ENCODE data around the gene MDFIC. TPM values are rescaled to one million over a fixed set of nuclear protein-coding genes. Genes with fewer than 3 reads are reported as not detected.
"Not testable (repeated sequence)": the region's sequence is repeated elsewhere in the genome, so short reads cannot be mapped to it uniquely, and the experiment has no call there.

MDFIC gene, protein sequence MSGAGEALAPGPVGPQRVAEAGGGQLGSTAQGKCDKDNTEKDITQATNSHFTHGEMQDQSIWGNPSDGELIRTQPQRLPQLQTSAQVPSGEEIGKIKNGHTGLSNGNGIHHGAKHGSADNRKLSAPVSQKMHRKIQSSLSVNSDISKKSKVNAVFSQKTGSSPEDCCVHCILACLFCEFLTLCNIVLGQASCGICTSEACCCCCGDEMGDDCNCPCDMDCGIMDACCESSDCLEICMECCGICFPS
- 172 and 175 TPM in 2 replicates for total RNA-seq

DNA sequence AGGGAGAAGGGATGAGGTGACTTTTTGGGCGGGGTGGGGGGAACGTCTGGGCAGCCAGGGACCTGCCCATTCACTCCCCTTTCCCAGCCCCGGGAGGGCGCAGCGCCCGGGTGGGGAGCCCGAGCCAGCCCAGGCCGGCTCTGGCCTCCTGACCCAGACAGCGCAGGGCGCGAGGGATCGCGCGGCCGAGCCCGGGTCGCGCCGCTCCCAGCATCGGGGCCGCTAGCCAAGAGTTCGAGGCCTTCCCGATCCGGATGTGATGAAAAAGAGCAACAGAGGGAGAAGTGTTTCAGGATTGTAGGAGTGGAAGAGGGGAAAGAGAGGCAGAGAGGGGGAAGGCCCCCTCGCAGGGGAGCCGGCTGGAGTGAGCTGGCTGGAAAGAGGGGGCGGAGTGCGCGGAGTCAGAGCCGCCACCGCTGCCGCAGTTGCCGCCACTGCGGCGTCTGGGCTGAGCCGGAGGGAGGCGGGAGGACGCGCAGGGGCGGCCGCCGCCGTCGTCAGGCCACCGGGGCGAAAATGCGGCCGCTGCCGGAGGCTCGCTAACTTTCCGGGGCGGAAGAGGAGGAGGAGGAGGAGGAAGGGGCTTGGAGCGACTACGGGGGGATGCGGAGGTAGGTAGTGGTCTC is at the start of gene MDFIC:
Gene MDFIC (plus strand): TSS at position 69 of the 626 bp plus-strand sequence. CDS start 940 bp downstream, outside the sequence.
- DNase-seq, result peak; percentile 89
- intact Hi-C loops (cut with micrococcal nuclease), result loop anchor here (1.0 to 10.0 kb wide), 3 partner anchors 87 to 1293 kb away; partner anchors contain the start of gene TES
- H3K36me3 Mint-ChIP-seq (ENCODE audit: low read depth), result peaks cover 33% of the 10 kb centered on the region
- peak within 1 kb of the TSS; percentile 98 for H3K27ac Mint-ChIP-seq
- H3K4me3 Mint-ChIP-seq, result peak within 1 kb of the TSS; percentile 96
- H3K27me3 Mint-ChIP-seq, result no peaks in the 10 kb centered on the region
- peaks cover 56% of the 10 kb centered on the region for H3K4me1 Mint-ChIP-seq
- H3K9me3 Mint-ChIP-seq, result no peaks in the 10 kb centered on the region

DNA sequence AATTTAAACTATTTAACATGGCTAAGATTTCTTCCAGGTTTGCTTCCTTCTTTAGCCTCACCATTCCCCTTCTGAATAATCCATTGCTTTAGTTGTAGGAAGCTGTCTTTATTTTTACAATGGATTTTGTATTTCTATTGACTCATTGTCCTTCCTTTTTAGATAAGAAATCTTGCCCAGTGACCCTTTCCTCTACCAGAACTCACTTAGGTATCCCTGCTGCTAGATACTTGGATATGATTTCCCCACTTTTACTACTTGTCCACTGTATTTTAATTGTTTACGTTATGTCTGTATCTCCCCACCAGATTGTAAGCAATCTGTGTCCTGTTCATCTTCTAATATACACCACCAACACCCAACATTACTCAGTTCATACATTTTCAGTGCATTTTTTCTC is 47.7 kb upstream of the MDFIC start:
- Mint-ChIP-seq H3K27ac (no peak overlapping the region), H3K9me3 (peaks cover 25% of the 10 kb centered on the region), H3K27me3 (no peaks in the 10 kb centered on the region), H3K4me3 (no peak overlapping the region), H3K4me1 (peaks cover 2% of the 10 kb centered on the region), H3K36me3 (ENCODE audit: low read depth) (no peaks in the 10 kb centered on the region)
- intact Hi-C loops (cut with micrococcal nuclease), result no loop called here
- DNase-seq, result no peak

DNA sequence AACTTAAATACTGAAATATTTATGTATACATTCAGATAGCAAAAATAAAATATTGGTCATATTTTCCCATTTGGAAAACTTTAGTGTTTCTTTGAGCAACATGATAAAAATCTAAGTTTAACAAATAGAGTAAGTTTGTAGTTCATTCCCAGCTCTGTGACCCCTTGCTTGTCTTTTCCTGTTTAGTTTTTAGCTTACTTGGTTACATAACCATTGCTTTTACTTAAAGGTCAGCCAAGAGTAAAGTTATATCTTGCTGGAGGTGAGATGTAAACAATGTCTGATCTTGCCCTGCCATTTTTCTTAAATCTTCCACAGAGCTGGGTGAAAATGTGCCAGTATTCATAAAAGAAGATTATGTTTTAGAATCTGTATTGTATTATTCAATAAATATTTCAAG is 46.7 kb upstream of the MDFIC start:
- H3K27ac Mint-ChIP-seq, result no peak overlapping the region
- no peak overlapping the region for H3K4me3 Mint-ChIP-seq
- no peaks in the 10 kb centered on the region for H3K27me3 Mint-ChIP-seq
- intact Hi-C loops (cut with micrococcal nuclease), result no loop called here
- no peaks in the 10 kb centered on the region for H3K36me3 Mint-ChIP-seq (ENCODE audit: low read depth)
- H3K9me3 Mint-ChIP-seq, result peaks cover 36% of the 10 kb centered on the region
- no peak for DNase-seq
- peaks cover 2% of the 10 kb centered on the region for H3K4me1 Mint-ChIP-seq

DNA sequence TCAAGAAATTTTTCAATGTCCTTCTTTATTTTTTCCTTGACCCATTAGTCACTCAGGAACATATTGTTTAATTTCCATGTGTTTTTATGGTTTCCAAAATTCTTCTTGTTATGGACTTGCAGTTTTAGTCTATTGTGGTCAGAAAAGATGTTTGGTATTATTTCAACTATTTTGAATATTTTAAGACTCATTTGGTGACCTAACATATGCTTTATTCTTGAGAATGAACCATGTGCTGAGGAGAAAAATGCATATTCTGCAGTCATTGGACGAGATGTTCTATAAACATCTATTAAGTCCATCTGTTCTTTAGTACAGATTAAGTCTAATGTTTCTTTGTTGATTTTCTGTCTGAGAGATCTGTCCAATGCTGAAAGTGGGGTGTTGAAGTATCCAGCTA is 42.3 kb upstream of the MDFIC start:
- Mint-ChIP-seq H3K4me3 (no peak overlapping the region), H3K4me1 (peaks cover 2% of the 10 kb centered on the region), H3K27me3 (no peaks in the 10 kb centered on the region), H3K9me3 (peaks cover 54% of the 10 kb centered on the region), H3K36me3 (ENCODE audit: low read depth) (peaks cover 6% of the 10 kb centered on the region), H3K27ac (no peak overlapping the region)
- no peak for DNase-seq
- intact Hi-C loops (cut with micrococcal nuclease), result no loop called here

DNA sequence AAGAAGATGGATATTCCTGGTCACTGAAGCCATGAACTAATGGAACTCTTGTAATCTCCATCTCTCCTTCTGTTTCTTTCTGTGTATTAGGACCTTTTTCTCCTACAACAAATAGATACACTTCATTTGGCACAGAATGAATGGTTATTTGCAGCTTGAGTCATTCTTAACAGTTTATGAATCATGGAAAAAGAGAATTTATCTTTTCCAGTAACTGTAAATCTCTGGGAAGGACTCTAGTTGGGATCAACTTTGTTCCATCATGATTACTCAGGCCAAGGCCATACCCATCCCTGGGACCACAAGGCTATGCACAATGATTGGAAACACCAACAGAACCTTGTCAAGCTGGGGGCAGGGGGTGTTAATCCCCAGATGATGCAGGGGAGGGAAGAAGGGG is 36.1 kb upstream of the MDFIC start:
- no peak for DNase-seq
- Mint-ChIP-seq H3K4me1 (peaks cover 35% of the 10 kb centered on the region), H3K9me3 (peaks cover 25% of the 10 kb centered on the region), H3K36me3 (ENCODE audit: low read depth) (peaks cover 4% of the 10 kb centered on the region), H3K27me3 (no peaks in the 10 kb centered on the region), H3K4me3 (no peak overlapping the region), H3K27ac (peak overlapping the region; percentile 20)
- intact Hi-C loops (cut with micrococcal nuclease), result no loop called here

DNA sequence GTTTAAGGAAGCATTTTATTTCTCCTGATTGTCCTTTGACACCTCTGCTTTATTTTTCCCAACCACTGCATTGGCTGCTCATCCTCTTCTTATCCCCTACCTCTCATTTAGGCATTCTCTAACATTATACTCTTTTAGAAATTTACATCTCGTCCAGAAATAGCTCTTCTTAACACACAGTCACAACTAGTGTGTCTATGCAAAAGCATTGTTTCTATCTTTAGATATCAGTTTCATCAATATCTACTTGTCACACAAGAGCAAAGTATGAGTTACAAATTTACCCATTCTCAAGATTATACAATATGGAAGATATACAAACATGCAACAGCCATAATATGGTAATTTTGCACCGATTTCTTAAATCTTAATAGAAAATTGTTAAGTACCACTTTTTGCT is 35.7 kb upstream of the MDFIC start:
- no peak overlapping the region for H3K4me3 Mint-ChIP-seq
- no peak for DNase-seq
- peaks cover 21% of the 10 kb centered on the region for H3K9me3 Mint-ChIP-seq
- peak overlapping the region; percentile 20 for H3K27ac Mint-ChIP-seq
- H3K36me3 Mint-ChIP-seq (ENCODE audit: low read depth), result peaks cover under 1% of the 10 kb centered on the region
- peaks cover 37% of the 10 kb centered on the region for H3K4me1 Mint-ChIP-seq
- intact Hi-C loops (cut with micrococcal nuclease), result no loop called here
- no peaks in the 10 kb centered on the region for H3K27me3 Mint-ChIP-seq

DNA sequence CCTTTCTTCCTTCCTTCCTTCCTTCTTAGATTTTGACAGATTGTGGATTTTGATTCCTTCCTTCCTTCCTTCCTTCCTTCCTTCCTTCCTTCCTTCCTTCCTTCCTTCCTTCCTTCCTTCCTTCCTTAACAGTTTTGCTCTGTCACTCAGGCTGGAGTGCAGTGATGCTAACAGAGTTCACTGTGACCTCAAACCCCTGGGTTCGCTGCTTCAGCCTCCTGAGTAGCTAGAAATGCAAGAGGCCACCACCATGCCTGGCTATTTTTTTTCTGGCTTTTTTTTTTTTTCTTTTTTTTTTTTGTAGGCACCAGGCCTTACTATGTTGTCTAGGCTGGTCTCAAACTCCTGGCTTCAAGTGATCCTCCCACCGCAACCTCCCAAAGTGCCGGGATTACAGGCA is 32.8 kb upstream of the MDFIC start:
- not testable (repeated sequence) for H3K4me3 Mint-ChIP-seq, DNase-seq, H3K27me3 Mint-ChIP-seq
- Mint-ChIP-seq H3K36me3 (ENCODE audit: low read depth) (peaks cover 10% of the 10 kb centered on the region), H3K9me3 (peaks cover 25% of the 10 kb centered on the region), H3K4me1 (peaks cover 45% of the 10 kb centered on the region), H3K27ac (peak overlapping the region; percentile 88)
- intact Hi-C loops (cut with micrococcal nuclease), result loop anchor here (1.0 kb wide), 3 partner anchors 27 to 56 kb away; no protein-coding TSS in a partner anchor

DNA sequence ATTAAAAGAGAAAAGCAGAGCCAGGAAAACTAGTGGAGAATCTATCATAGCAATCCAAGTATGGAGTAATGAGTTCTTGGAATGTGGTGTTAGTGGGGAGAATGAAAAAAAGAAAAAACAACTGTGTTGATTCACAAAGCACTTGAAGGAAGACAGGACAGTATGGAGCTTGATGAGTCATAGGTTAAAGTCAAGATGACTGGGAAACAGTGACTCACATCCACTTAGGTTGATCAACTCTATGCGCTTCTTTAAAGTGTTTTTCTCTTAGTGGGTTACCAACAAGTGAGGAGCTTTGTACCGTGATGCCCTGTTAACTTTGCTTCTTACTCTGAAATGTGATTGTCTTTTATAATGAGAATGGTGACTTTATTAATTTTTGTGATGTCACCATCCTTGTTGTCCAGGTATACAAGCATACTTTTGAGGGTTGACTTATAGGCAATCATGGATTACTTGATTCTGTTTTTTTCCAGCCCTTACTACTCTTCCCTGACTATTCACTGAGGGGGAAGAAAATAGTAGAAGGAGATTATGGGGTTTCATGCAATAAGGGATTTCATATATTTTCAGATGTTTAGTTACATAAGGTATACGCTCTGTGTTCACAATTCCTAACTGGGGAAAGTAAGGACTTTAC is 32.1 kb upstream of the MDFIC start:
- Mint-ChIP-seq H3K36me3 (ENCODE audit: low read depth) (peaks cover 10% of the 10 kb centered on the region), H3K4me1 (peaks cover 45% of the 10 kb centered on the region), H3K9me3 (peaks cover 25% of the 10 kb centered on the region), H3K4me3 (peak overlapping the region; percentile 45), H3K27ac (peak overlapping the region; percentile 88), H3K27me3 (no peaks in the 10 kb centered on the region)
- peak; percentile 70 for DNase-seq
- intact Hi-C loops (cut with micrococcal nuclease), result loop anchor here (1.0 kb wide), 3 partner anchors 27 to 56 kb away; no protein-coding TSS in a partner anchor

DNA sequence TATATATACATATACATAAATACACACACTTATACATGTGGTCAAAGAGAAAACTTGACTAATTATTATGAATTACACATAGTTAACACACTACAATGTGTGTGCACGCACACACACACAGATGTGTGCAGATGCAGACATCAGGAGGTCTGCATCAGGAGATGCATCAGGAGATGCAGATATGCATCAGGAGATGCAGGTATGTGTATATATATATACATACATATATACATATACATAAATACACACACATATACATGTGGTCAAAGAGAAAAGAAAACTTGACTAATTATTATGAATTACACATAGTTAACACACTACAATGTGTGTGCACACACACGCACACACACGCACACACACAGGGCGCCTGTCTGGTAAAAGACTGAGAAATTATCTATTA is 31.3 kb upstream of the MDFIC start:
- H3K36me3 Mint-ChIP-seq (ENCODE audit: low read depth), result peaks cover 11% of the 10 kb centered on the region
- H3K27me3 Mint-ChIP-seq, result no peaks in the 10 kb centered on the region
- no peak overlapping the region for H3K4me3 Mint-ChIP-seq
- peaks cover 44% of the 10 kb centered on the region for H3K4me1 Mint-ChIP-seq
- peaks cover 28% of the 10 kb centered on the region for H3K9me3 Mint-ChIP-seq
- no peak for DNase-seq
- intact Hi-C loops (cut with micrococcal nuclease), result no loop called here
- H3K27ac Mint-ChIP-seq, result no peak overlapping the region

DNA sequence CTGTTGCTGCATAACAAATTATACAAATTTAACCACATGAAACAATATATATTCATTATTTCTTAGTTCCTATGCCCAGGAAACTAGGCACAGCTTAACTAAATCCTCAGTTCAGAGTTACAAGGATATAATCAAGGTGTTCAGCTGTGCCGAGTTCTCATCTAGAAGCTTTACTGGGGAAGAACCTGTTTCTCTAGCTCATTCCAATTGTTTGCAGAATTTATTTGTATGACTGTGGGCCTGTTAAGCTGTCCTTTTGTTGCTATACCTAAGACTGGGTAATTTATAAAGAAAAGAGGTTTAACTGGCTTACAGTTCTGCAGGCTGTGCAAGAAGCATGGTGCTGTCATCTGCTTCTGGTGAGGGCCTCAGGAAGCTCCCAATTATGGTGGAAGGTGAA is 21.8 kb upstream of the MDFIC start:
- DNase-seq, result no peak
- Mint-ChIP-seq H3K36me3 (ENCODE audit: low read depth) (peaks cover 1% of the 10 kb centered on the region), H3K4me1 (peaks cover 4% of the 10 kb centered on the region), H3K27ac (peak overlapping the region; percentile 29), H3K27me3 (no peaks in the 10 kb centered on the region), H3K9me3 (peaks cover 3% of the 10 kb centered on the region), H3K4me3 (no peak overlapping the region)
- intact Hi-C loops (cut with micrococcal nuclease), result no loop called here

DNA sequence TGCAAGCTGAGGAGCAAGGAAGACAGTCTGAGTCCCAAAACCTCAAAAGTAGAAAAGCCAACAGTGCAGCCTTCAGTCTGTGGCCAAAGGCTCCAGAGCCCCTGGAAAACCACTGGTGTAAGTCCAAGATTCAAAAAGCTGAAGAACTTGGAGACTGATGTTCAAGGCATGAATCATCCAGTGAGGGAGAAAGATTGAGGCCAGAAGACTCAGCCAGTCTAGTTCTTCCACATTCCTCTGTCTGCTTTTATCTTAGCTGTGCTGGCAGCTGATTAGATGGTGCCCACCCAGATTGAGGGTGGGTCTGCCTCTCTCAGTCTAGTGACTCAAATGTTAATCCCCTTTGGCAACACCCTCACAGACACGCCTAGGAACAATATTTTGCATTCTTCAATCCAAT is 20.1 kb upstream of the MDFIC start:
- DNase-seq, result no peak

DNA sequence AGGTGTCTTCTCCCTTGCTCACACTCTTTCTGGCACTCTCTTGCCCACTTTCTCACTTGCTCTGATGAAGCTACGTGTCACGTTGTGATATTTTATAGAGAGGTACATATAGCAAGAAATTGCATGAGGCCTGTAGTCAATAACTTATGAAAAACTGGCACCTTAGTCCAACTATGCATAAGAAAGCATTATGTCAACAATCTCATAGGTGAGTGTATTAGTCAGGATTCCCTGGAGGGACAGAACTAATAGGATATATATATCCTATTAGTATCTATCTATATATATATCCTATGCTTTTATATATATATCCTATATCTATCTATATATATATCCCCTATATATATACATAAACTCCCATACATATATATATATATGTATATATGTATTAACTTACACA is 18.8 kb upstream of the MDFIC start:
- Mint-ChIP-seq H3K27ac (no peak overlapping the region), H3K27me3 (no peaks in the 10 kb centered on the region), H3K4me3 (no peak overlapping the region), H3K36me3 (ENCODE audit: low read depth) (no peaks in the 10 kb centered on the region), H3K4me1 (peaks cover 4% of the 10 kb centered on the region), H3K9me3 (peaks cover 7% of the 10 kb centered on the region)
- intact Hi-C loops (cut with micrococcal nuclease), result no loop called here
- no peak for DNase-seq

More for the DNA sequence above, 20.1 kb upstream of the MDFIC start:
- Mint-ChIP-seq H3K4me1 (peaks cover 4% of the 10 kb centered on the region), H3K27me3 (no peaks in the 10 kb centered on the region), H3K9me3 (peaks cover 7% of the 10 kb centered on the region), H3K4me3 (no peak overlapping the region), H3K36me3 (ENCODE audit: low read depth) (no peaks in the 10 kb centered on the region), H3K27ac (no peak overlapping the region)
- intact Hi-C loops (cut with micrococcal nuclease), result no loop called here

DNA sequence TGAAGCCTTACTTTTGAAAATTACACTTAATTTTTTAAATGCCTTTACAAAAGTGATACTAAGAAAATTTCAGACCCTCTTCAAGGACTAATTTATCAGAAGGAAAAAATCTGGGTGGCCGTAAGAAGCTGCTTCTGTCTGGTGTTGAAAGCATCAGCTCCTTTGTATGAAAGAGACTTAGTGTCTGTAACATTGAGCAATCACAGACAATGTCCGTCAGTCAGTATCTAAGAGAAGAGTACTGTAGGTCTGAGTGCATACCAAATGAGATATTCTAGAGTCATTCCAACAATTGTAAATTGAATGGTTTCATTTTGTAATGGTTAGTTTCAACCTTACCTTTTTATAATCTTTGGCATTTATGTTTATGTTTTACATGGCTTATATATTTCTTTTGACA is 11.1 kb upstream of the MDFIC start:
- peaks cover 9% of the 10 kb centered on the region for H3K4me1 Mint-ChIP-seq
- H3K9me3 Mint-ChIP-seq, result peaks cover 26% of the 10 kb centered on the region
- no peaks in the 10 kb centered on the region for H3K27me3 Mint-ChIP-seq
- intact Hi-C loops (cut with micrococcal nuclease), result no loop called here
- H3K4me3 Mint-ChIP-seq, result no peak overlapping the region
- DNase-seq, result no peak
- H3K36me3 Mint-ChIP-seq (ENCODE audit: low read depth), result peaks cover 4% of the 10 kb centered on the region
- H3K27ac Mint-ChIP-seq, result no peak overlapping the region

DNA sequence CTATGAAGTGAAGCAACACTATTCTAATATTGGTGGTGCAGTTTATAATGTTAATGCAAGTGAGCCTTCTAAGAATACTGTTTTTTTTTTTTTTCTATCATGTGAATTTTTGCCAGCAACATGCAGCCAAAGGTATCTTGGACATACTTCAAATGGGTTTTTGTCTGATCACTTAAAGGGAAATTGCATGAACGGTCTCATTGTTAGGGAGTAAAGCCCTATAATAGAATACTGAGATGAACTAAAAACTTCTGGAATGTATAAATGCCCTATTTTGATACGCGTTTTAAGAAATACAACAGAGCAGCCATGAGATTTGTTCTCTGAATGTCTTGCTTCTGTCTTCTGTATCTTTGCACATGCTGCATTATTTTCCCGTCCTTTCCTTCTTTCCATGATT is 10.5 kb upstream of the MDFIC start:
- no peak overlapping the region for H3K27ac Mint-ChIP-seq
- no peaks in the 10 kb centered on the region for H3K27me3 Mint-ChIP-seq
- H3K36me3 Mint-ChIP-seq (ENCODE audit: low read depth), result peaks cover 4% of the 10 kb centered on the region
- H3K4me1 Mint-ChIP-seq, result peaks cover 12% of the 10 kb centered on the region
- no peak for DNase-seq
- H3K4me3 Mint-ChIP-seq, result no peak overlapping the region
- intact Hi-C loops (cut with micrococcal nuclease), result no loop called here
- H3K9me3 Mint-ChIP-seq, result peaks cover 20% of the 10 kb centered on the region
